Fibroblast of the aortic adventitia (primary cell): ENCODE results near the gene SCYGR1. TPM values are rescaled to one million over a fixed set of nuclear protein-coding genes. Genes with fewer than 3 reads are reported as not detected.
A peak's percentile ranks its signal among the peaks of the same experiment; 100 is the strongest.
"Not testable (repeated sequence)": the region's sequence is repeated elsewhere in the genome, so short reads cannot be mapped to it uniquely, and the experiment has no call there.

ENCODE experiments used
- DNase-seq: peaks from one replicate; pipeline ENCODE4 v3.0.0-alpha.2; 2010; ENCODE audit warnings: low read depth
- H3K4me3 ChIP-seq: 2 replicates; pipeline ENCODE4 v1.5.1; 2011; ENCODE audit warnings: low read depth, mild to moderate bottlenecking, control low read depth, low read length, moderate library complexity
- CTCF ChIP-seq: IDR thresholded peaks from 2 replicates; pipeline ENCODE4 v1.5.1; 2011; ENCODE audit warnings: mild to moderate bottlenecking, low read length, control low read depth, inconsistent platforms; ENCODE audit not compliant: insufficient read depth
- total RNA-seq: library from RNA; depleted of rRNA; stranded (reverse); fragments of >200 nt; gene quantifications from 2 replicates; pipeline ENCODE4 v1.2.3, GENCODE V29; 2012; ENCODE audit warnings: low replicate concordance

Gene SCYGR1, protein sequence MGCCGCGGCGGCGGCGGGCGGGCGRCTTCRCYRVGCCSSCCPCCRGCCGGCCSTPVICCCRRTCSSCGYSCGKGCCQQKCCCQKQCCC
- not detected in 2 replicates for total RNA-seq

GRCh38 chr2:227387583-227387982, at the start of gene SCYGR1:
Gene SCYGR1, minus strand, starts transcription at chr2:227387949. Its CDS starts 0 bp downstream, at chr2:227387949.
- not testable (repeated sequence) for H3K4me3 ChIP-seq, DNase-seq

- no peak overlapping the region for H3K4me3 ChIP-seq
- DNase-seq, result no peak
- TF ChIP-seq CTCF, result no peak
Measured at GRCh38 chr2:227436436-227437174, 48.9 kb upstream of the SCYGR1 start.

DNA sequence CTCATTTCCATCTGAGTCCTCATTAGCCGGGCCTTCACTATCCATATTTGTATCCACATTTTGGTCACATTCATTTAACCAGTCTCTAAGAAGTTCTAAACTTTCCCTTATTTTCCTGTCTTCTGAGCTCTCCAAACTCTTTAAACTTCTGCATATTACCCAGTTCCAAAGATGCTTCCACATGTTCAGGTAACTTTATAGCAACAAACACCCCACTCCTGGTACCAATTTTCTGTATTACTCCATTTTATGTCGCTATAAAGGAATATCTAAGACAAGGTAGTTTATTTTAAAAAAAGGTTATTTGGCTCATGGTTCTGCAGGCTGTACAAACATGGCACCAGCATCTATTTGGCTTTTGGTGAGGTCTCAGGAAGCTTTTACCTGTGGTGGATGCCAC, 45.4 kb upstream of the SCYGR1 start:
- DNase-seq, result no peak
- no peak overlapping the region for H3K4me3 ChIP-seq
- no peak for TF ChIP-seq CTCF

- DNase-seq, result peak; percentile 59
- TF ChIP-seq CTCF, result no peak
- H3K4me3 ChIP-seq, result no peak overlapping the region
Measured at GRCh38 chr2:227430639-227431038, 42.9 kb upstream of the SCYGR1 start.

DNA sequence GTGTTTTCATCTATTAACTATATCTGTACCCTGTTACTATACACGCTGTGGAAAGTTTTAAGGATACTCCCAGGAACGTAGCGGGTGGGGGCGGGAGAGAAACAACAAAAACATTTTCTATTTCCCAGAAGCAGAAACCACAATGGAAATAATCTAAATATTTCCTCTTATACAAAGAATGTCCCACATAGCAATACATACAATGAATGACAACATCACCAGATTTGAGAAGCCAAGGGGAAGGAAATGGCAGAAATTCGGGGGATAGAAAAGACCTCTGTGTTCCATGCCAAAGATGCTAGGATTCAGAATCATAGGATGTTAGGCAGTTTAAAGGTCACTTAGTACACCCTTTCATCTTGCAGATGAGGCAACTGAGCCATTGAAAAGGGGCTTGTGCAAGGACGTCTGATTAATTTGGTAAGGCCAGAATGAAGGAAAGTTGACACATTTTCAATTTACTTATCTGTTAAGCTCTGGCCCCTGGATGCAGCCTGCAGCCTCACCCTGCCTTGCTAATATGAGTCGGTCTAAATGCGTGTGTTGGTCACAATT, 41.1 kb upstream of the SCYGR1 start:
- no peak overlapping the region for H3K4me3 ChIP-seq
- TF ChIP-seq CTCF, result no peak
- no peak for DNase-seq

GRCh38 chr2:227423656-227424499, 36.1 kb upstream of the SCYGR1 start:
- TF ChIP-seq CTCF, result no peak
- no peak overlapping the region for H3K4me3 ChIP-seq
- no peak for DNase-seq
